Measurements from ENCODE around the gene NFYB.

Gene NFYB

DNA sequence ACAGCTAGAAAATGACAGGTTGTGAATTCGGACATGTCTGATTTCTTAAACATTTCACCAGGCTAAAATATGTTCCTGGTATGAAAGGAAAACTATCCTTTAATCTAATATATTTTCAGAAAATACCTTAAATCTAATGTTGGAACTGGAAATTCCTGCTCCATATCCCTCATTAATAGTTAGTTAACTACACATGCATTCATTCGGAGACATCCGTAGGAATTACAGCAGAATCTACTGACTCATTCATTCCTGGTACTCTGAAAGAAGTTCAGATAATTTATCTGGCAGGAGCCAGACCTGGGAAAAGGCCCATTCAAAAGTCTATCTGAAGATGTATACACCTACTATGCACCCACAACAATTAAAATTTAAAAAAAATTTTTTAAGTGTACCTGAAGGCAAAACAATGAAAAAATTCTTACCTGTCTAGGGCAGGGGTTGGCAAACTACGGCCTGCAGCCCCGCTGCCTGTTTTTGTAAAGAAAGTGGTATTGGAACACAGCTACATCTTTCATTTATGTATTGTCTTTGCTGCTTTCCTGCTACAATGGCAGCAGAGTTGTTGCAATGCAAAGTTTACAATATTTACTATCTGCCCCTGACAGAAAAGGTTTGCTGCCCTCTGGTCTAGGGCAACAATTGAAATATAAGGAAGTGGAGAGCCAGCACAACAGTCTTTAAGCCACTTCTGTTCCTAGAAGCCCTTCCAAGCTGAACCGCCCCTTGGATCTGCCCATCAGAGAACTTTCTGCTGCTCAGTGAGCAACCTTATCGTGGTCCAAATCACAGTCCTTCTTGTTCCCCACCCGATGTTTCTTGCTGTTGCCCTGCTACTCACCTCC is 17.9 kb upstream of the NFYB start:
- no peak overlapping the region for H3K4me3 ChIP-seq (ENCODE audit: low read depth, low read length)
- TF ChIP-seq, protein P1, sequence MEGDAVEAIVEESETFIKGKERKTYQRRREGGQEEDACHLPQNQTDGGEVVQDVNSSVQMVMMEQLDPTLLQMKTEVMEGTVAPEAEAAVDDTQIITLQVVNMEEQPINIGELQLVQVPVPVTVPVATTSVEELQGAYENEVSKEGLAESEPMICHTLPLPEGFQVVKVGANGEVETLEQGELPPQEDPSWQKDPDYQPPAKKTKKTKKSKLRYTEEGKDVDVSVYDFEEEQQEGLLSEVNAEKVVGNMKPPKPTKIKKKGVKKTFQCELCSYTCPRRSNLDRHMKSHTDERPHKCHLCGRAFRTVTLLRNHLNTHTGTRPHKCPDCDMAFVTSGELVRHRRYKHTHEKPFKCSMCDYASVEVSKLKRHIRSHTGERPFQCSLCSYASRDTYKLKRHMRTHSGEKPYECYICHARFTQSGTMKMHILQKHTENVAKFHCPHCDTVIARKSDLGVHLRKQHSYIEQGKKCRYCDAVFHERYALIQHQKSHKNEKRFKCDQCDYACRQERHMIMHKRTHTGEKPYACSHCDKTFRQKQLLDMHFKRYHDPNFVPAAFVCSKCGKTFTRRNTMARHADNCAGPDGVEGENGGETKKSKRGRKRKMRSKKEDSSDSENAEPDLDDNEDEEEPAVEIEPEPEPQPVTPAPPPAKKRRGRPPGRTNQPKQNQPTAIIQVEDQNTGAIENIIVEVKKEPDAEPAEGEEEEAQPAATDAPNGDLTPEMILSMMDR (IDR thresholded peaks at IDR 0.05; ENCODE audit: control insufficient read depth, extremely low read depth, insufficient read depth): no peak
- DNase-seq (ENCODE audit: low read depth): no peak

DNA sequence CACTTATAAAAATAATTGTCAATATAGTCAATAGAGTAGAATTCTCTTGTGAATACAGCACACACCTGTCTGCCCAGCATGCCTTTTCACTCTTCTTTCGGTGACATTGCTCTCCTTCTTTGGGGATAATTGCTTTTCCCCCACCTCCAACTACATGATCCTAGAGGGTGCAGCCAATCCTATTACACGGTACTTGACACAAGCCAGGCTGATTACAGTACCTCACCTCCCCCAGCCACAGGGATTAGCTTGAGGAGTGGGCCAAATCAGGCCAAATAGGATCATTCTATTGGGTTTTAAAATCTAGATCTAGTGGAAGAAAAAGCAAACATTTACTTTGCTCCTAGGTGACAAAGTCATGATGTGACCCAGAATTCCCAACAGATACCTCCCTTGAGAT is 16.8 kb upstream of the NFYB start:
- no peak overlapping the region for H3K4me3 ChIP-seq (ENCODE audit: low read depth, low read length)
- TF ChIP-seq, protein P1 (IDR thresholded peaks at IDR 0.05; ENCODE audit: control insufficient read depth, extremely low read depth, insufficient read depth): no peak
- DNase-seq (ENCODE audit: low read depth): no peak

DNA sequence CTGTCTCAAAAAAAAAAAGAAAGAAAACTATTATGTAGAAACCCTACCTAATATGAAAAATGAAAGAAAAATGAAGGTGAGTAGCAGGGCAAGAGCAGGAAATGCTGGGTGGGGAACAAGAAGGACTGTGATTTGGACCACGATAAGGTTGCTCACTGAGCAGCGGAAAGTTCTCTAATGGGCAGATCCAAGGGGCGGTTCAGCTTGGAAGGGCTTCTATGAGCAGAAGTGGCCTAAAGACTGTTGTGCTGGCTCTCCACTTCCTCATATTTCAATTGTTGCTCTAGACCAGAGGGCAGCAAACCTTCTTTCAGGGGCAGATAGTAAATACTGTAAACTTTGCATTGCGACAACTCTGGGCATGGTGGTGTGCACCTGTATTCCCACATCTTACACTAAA is 16.3 kb upstream of the NFYB start:
- no peak for DNase-seq (ENCODE audit: low read depth)
- TF ChIP-seq, protein P1 (IDR thresholded peaks at IDR 0.05; ENCODE audit: control insufficient read depth, extremely low read depth, insufficient read depth): no peak
- H3K4me3 ChIP-seq (ENCODE audit: low read depth, low read length): no peak overlapping the region

DNA sequence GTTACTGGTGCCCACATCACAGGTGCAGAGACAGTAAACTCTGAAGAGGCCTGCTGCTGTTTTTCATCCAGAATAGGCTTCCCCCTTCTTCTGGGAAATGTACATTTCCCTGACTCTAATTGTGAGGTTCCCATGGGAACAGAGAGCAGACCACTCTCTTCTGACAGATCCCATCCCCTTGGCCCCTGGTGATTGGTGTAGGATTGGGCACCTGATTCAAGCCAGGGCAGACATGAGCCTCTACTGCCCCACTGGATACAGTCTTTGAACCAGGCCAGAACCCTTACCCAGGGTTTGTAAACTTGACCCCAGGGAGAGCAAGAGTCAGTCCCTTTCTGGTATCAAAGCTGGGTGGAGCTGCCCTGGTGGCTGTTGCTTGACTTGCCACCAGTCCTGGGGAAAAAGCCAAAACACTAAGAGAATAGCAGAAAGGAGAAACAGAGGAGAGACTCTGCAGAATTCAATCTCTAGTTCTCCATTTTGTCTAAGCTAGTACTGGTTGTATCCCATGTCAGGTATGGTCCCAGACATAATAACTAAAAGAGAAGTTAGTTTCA is 14.8 kb upstream of the NFYB start:
- DNase-seq (ENCODE audit: low read depth): no peak
- TF ChIP-seq, protein P1 (IDR thresholded peaks at IDR 0.05; ENCODE audit: control insufficient read depth, extremely low read depth, insufficient read depth): no peak
- H3K4me3 ChIP-seq (ENCODE audit: low read depth, low read length): no peak overlapping the region

DNA sequence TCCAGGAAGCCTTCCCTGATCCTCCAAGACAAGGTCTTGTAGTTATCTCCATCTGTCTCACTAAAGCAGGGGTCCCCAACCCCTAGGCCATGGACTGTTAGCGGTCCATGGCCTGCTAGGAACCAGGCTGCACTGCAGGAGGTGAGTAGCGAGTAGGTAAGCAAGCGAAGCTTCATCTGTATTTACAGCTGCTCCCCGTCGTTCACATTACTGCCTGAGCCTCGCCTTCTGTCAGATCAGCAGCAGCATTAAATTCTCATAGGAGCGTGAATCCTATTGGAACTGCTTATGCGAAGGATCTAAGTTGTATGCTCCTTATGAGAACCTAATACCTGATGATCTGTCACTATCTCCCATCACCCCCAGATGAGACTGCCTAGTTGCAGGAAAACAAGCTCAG is 12.4 kb upstream of the NFYB start:
- no peak for DNase-seq (ENCODE audit: low read depth)
- TF ChIP-seq, protein P1 (IDR thresholded peaks at IDR 0.05; ENCODE audit: control insufficient read depth, extremely low read depth, insufficient read depth): no peak
- no peak overlapping the region for H3K4me3 ChIP-seq (ENCODE audit: low read depth, low read length)

DNA sequence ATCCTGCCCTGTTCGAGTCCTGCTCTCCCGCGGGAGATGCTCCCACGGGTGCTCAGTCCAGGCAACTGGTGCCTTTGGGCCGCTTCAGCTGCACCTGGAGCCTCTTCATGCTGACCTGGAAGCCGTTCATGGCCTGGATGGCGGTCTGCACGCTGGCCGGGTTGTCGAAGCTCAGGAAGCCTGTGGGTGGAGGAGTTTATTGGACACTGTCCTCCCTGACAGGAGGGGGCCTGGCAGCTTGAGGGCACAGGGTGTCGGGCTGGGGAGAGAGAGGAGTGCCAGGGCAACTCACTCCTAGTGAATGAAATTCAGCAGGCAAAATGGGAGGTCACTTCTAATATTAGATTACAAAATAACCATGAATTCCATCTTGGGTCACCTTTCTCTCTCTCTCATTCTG is 9.3 kb upstream of the NFYB start:
- H3K4me3 ChIP-seq (ENCODE audit: low read depth, low read length): no peak overlapping the region
- no peak for DNase-seq (ENCODE audit: low read depth)
- TF ChIP-seq, protein P1 (IDR thresholded peaks at IDR 0.05; ENCODE audit: control insufficient read depth, extremely low read depth, insufficient read depth): no peak

Data from LNCaP clone FGC (cell line).